Epithelial cell of esophagus (primary cell): ENCODE data around the gene DVL1.
A peak's percentile ranks its signal among the peaks of the same experiment; 100 is the strongest.

Source experiments
- DNase-seq: peaks from one replicate; pipeline ENCODE4 v3.0.0; 2010; ENCODE audit warnings: low read depth
- H3K4me3 ChIP-seq: 2 replicates; pipeline ENCODE4 v1.5.1; 2011; ENCODE audit warnings: mild to moderate bottlenecking, low read length, control low read depth
- CTCF ChIP-seq: IDR thresholded peaks from 2 replicates; pipeline ENCODE4 v1.5.1; 2011; ENCODE audit warnings: low read depth, mild to moderate bottlenecking, low read length, control low read depth, inconsistent platforms; ENCODE audit not compliant: insufficient read depth; ENCODE audit errors: missing control alignments

Gene DVL1

GRCh38 chr1:1338278-1338677, 10.9 kb downstream of the DVL1 start:
- no peak for DNase-seq
- TF ChIP-seq CTCF = no peak
- no peak overlapping the region for H3K4me3 ChIP-seq

GRCh38 chr1:1337793-1338147, 11.4 kb downstream of the DVL1 start:
- peak; percentile 77 for DNase-seq
- H3K4me3 ChIP-seq = no peak overlapping the region
- no peak for TF ChIP-seq CTCF

- no peak for TF ChIP-seq CTCF
- no peak for DNase-seq
- no peak overlapping the region for H3K4me3 ChIP-seq
Observed at GRCh38 chr1:1336931-1337792, 12.1 kb downstream of the DVL1 start.

GRCh38 chr1:1336446-1336845, 12.8 kb downstream of the DVL1 start:
- no peak for TF ChIP-seq CTCF
- no peak for DNase-seq
- no peak overlapping the region for H3K4me3 ChIP-seq

- no peak for DNase-seq
- no peak for TF ChIP-seq CTCF
- no peak overlapping the region for H3K4me3 ChIP-seq
Observed at GRCh38 chr1:1335792-1336248, 13.4 kb downstream of the DVL1 start.

- TF ChIP-seq CTCF = no peak
- DNase-seq = no peak
- no peak overlapping the region for H3K4me3 ChIP-seq
Observed at GRCh38 chr1:1335283-1335682, 13.9 kb downstream of the DVL1 start.

- no peak overlapping the region for H3K4me3 ChIP-seq
- no peak for TF ChIP-seq CTCF
- no peak for DNase-seq
Observed at GRCh38 chr1:1334835-1335234, 14.4 kb downstream of the DVL1 start.
